HCT116 (cell line): ENCODE data around the gene SLC9A9. TPM values are rescaled to one million over a fixed set of nuclear protein-coding genes. Genes with fewer than 3 reads are reported as not detected.

Source experiments
- ATAC-seq: fragments of 200-7000 bp; cut with Tn5 transposase; 2 replicates; pipeline ENCODE4 v1.9.1; 2020; ENCODE audit warnings: mild to moderate bottlenecking, moderate library complexity
- BruUV-seq: library from RNA; stranded (reverse); fragments of 400-500 nt; replicated peaks from 2 replicates; lab custom pipeline; 2021; lab: Mats Ljungman, UMichigan
- CTCF ChIA-PET: fragments of 300-600 bp; sonication (Branson Sonifier 250); formaldehyde crosslinking; loops from one replicate; lab custom pipeline; 2021; ENCODE audit warnings: antibody characterized with exemption; lab: Charles Lee
- POLR2A ChIA-PET: fragments of 300-600, 350-600 bp; sonication (Branson Sonifier 250); formaldehyde crosslinking; loops from one replicate; lab custom pipeline; 2021; ENCODE audit warnings: antibody characterized with exemption; lab: Charles Lee
- RAD21 ChIA-PET, 2 experiments: fragments of 300-600 bp; sonication (Branson Sonifier 250); formaldehyde crosslinking; loops; one replicate each; lab custom pipeline; 2023; ENCODE audit warnings: low total read pairs in 2 of 2; ENCODE audit not compliant: uncharacterized antibody in 2 of 2, unreplicated experiment in 2 of 2, low non-redundant PET in 1 of 2; lab: Charles Lee
- DNase-seq: peaks from one replicate; pipeline ENCODE4 v3.0.0-alpha.2; 2010; ENCODE audit warnings: low read depth, low spot score
- H2AFZ ChIP-seq: fragments of 200-600 bp; shearing (Covaris generic), sonication (generic); 2 replicates; pipeline ENCODE4 v1.6.1; 2017; ENCODE audit warnings: low read depth, mixed run types, mixed read lengths, antibody characterized with exemption, low read length; ENCODE audit not compliant: poor library complexity, severe bottlenecking
- H3K27ac ChIP-seq: 2 replicates; pipeline ENCODE4 v1.5.1; 2012; ENCODE audit warnings: low read depth, low read length
- H3K27me3 ChIP-seq: fragments of 200-600 bp; sonication (generic); 2 replicates; pipeline ENCODE4 v1.6.1; 2016; ENCODE audit warnings: mixed run types, low read length, mixed read lengths; ENCODE audit not compliant: insufficient read depth
- H3K36me3 ChIP-seq, 2 experiments: fragments of 200-500 bp in 1 of 2; fragments of 200-600 bp in 1 of 2; sonication (Bioruptor generic) in 1 of 2; sonication (generic) in 1 of 2; 2 replicates each; pipeline versions ENCODE4 v1.5.1 to v1.6.1; 2014 to 2016; ENCODE audit warnings: low read length in 2 of 2, inconsistent platforms in 1 of 2, mixed read lengths in 1 of 2, mixed run types in 1 of 2; ENCODE audit not compliant: insufficient read depth in 2 of 2, control insufficient read depth in 1 of 2
- H3K4me1 ChIP-seq, 2 experiments: fragments of 200-600 bp in 1 of 2; sonication (generic) in 1 of 2; 2 replicates each; pipeline versions ENCODE4 v1.5.1 to v1.6.1; 2012 to 2017; ENCODE audit warnings: low read length in 2 of 2, inconsistent platforms in 1 of 2, mild to moderate bottlenecking in 1 of 2, mixed read lengths in 1 of 2, mixed run types in 1 of 2, moderate library complexity in 1 of 2; ENCODE audit not compliant: insufficient read depth in 2 of 2, control insufficient read depth in 1 of 2
- H3K4me2 ChIP-seq: fragments of 200-600 bp; sonication (generic); 2 replicates; pipeline ENCODE4 v1.6.1; 2017; ENCODE audit warnings: mixed run types, low read length, mixed read lengths
- H3K4me3 ChIP-seq, 2 experiments: fragments of 200-600 bp in 1 of 2; sonication (generic) in 1 of 2; replicated peaks in 1 of 2; 2 replicates each; pipeline ENCODE4 v1.5.1; 2011 to 2016; ENCODE audit warnings: low read length in 2 of 2, control low read depth in 1 of 2, low read depth in 1 of 2, mild to moderate bottlenecking in 1 of 2, mixed read lengths in 1 of 2, mixed run types in 1 of 2
- H3K79me2 ChIP-seq: fragments of 200-600 bp; sonication (generic); 2 replicates; pipeline ENCODE4 v1.6.1; 2017; ENCODE audit warnings: mild to moderate bottlenecking, mixed run types, low read length, moderate library complexity, mixed read lengths; ENCODE audit not compliant: insufficient read depth
- H3K9ac ChIP-seq: fragments of 200-600 bp; sonication (generic); 2 replicates; pipeline ENCODE4 v1.6.1; 2016; ENCODE audit warnings: low read length, mixed read lengths
- H3K9me2 ChIP-seq: fragments of 200-600 bp; sonication (generic), shearing (Covaris generic); 2 replicates; pipeline ENCODE4 v1.6.1; 2017; ENCODE audit warnings: mixed run types, mild to moderate bottlenecking, moderate library complexity; ENCODE audit not compliant: insufficient read depth
- H3K9me3 ChIP-seq, 2 experiments: fragments of 200-500 bp in 1 of 2; fragments of 200-600 bp in 1 of 2; sonication (Bioruptor generic) in 1 of 2; sonication (generic) in 1 of 2; 2 replicates each; pipeline ENCODE4 v1.6.1; 2014 to 2017; ENCODE audit warnings: low read length in 2 of 2, mixed read lengths in 2 of 2, inconsistent platforms in 1 of 2, low read depth in 1 of 2, mild to moderate bottlenecking in 1 of 2, mixed run types in 1 of 2, moderate library complexity in 1 of 2; ENCODE audit not compliant: control insufficient read depth in 1 of 2, insufficient read depth in 1 of 2
- H4K20me1 ChIP-seq: fragments of 200-600 bp; sonication (generic), shearing (Covaris generic); 2 replicates; pipeline ENCODE4 v1.6.1; 2017; ENCODE audit warnings: mixed run types, mild to moderate bottlenecking, moderate library complexity; ENCODE audit not compliant: insufficient read depth
- CBX3 ChIP-seq: IDR thresholded peaks from 2 replicates; pipeline ENCODE4 v1.6.1; 2012; ENCODE audit warnings: low read depth
- CEBPB ChIP-seq: IDR thresholded peaks from 2 replicates; pipeline ENCODE4 v1.6.1; 2012; ENCODE audit warnings: low read depth
- ELF1 ChIP-seq: IDR thresholded peaks from 2 replicates; pipeline ENCODE4 v1.6.1; 2012; ENCODE audit warnings: low read depth, borderline replicate concordance
- EZH2 ChIP-seq: fragments of 200-600 bp; sonication (generic); IDR thresholded peaks from 2 replicates; pipeline ENCODE4 v1.6.1; 2017; ENCODE audit warnings: antibody characterized with exemption, mixed run types
- EZH2phosphoT487 ChIP-seq: fragments of 200-600 bp; IDR thresholded peaks from 2 replicates; pipeline ENCODE4 v1.6.1; 2018; ENCODE audit warnings: antibody characterized with exemption, borderline replicate concordance
- FOSL1 ChIP-seq: IDR thresholded peaks from 2 replicates; pipeline ENCODE4 v1.6.1; 2012; ENCODE audit warnings: low read depth
- JUND ChIP-seq: IDR thresholded peaks from 2 replicates; pipeline ENCODE4 v1.6.1; 2012
- POLR2A ChIP-seq: IDR thresholded peaks from 2 replicates; pipeline ENCODE4 v1.7.0; 2011; ENCODE audit warnings: borderline replicate concordance; ENCODE audit not compliant: insufficient read depth, insufficient read length; ENCODE audit errors: extremely low read depth
- POLR2AphosphoS5 ChIP-seq: IDR thresholded peaks from 2 replicates; pipeline ENCODE4 v1.6.1; 2011; ENCODE audit warnings: mild to moderate bottlenecking, low read depth, low read length, moderate library complexity
- SIN3A ChIP-seq: IDR thresholded peaks from 2 replicates; pipeline ENCODE4 v1.6.1; 2012; ENCODE audit warnings: low read depth
- SP1 ChIP-seq: IDR thresholded peaks from 2 replicates; pipeline ENCODE4 v1.6.1; 2012; ENCODE audit warnings: low read depth
- SRF ChIP-seq: IDR thresholded peaks from 2 replicates; pipeline ENCODE4 v1.6.1; 2012; ENCODE audit warnings: low read depth
- TCF7L2 ChIP-seq: IDR thresholded peaks from 2 replicates; pipeline ENCODE4 v1.7.0; 2011; ENCODE audit warnings: borderline replicate concordance, inconsistent platforms; ENCODE audit not compliant: insufficient read depth, insufficient read length; ENCODE audit errors: extremely low read depth
- YY1 ChIP-seq: IDR thresholded peaks from 2 replicates; pipeline ENCODE4 v1.6.1; 2011; ENCODE audit warnings: low read length, low read depth, moderate library complexity, mild to moderate bottlenecking; ENCODE audit not compliant: insufficient replicate concordance; ENCODE audit errors: extremely low read depth
- ZFX ChIP-seq: fragments of 450-650 bp; IDR thresholded peaks from 2 replicates; pipeline ENCODE4 v1.6.1; 2017
- ZNF274 ChIP-seq: fragments of 200-500 bp; sonication (Bioruptor generic); IDR thresholded peaks from 2 replicates; pipeline ENCODE4 v1.6.1; 2014; ENCODE audit warnings: mild to moderate bottlenecking, low read depth, low read length, inconsistent platforms
- intact Hi-C: fragments of 100-400 bp; cut with micrococcal nuclease; formaldehyde crosslinking; loops from 2 replicates; pipeline ENCODE4 v1.10.0; 2022
- total RNA-seq: library from RNA; stranded (reverse); gene quantifications from one replicate; pipeline ENCODE4 v1.2.1, GENCODE V29; 2021; ENCODE audit not compliant: unreplicated experiment
- TF ChIP-seq, protein P1 (sequence below): IDR thresholded peaks from 2 replicates; pipeline ENCODE4 v1.6.1; 2012
- TF ChIP-seq, protein P2 (sequence below): IDR thresholded peaks from 2 replicates; pipeline ENCODE4 v1.6.1; 2012
- TF ChIP-seq, protein P3 (sequence below), 3 experiments: fragments of 200-600 bp in 1 of 3; sonication (generic) in 1 of 3; IDR thresholded peaks in 2 of 3; conservative IDR thresholded peaks in 1 of 3; 2 replicates each; pipeline ENCODE4 v1.5.1; 2012 to 2017; ENCODE audit warnings: low read depth in 2 of 3, low read length in 2 of 3, antibody characterized with exemption in 1 of 3, borderline replicate concordance in 1 of 3, control low read depth in 1 of 3, mild to moderate bottlenecking in 1 of 3, mixed read lengths in 1 of 3, mixed run types in 1 of 3, moderate library complexity in 1 of 3; ENCODE audit not compliant: insufficient read depth in 1 of 3

Gene SLC9A9
- total RNA-seq, 1 experiment from 2014 or later = 0.20 TPM

DNA sequence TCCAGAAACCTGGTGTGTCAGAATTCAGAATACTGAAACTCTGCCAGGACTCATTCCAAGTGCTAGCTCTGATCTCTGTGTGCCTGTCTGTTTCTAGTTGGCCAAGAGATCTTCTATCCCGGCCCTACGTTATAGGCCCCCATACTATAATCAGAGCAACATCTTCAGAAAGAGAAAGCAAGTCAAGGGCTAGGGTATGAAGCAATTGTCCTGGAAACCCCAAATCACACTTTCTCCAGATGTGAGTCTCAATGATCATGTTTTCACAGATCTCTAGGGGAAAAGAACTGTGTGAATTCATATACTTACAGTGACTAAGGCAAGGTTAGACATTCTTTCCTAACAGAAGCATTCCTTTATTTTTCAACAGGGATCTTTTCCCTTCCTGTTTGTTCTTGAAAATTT is 309.7 kb downstream of the SLC9A9 start:
- Histone ChIP-seq H3K4me3 (no peak overlapping the region), H3K36me3 (no peaks in the 10 kb centered on the region), H3K9ac (no peak overlapping the region), H4K20me1 (no peaks in the 10 kb centered on the region), H3K27ac (no peak overlapping the region), H3K9me2 (no peaks in the 10 kb centered on the region), H3K4me2 (no peak overlapping the region), H3K79me2 (no peaks in the 10 kb centered on the region), H3K9me3 (no peaks in the 10 kb centered on the region), H3K27me3 (no peaks in the 10 kb centered on the region), H2AFZ (no peak overlapping the region), H3K4me1 (no peaks in the 10 kb centered on the region)
- DNase-seq (no peak), ATAC-seq (no peak)
- TF ChIP-seq, protein P1, sequence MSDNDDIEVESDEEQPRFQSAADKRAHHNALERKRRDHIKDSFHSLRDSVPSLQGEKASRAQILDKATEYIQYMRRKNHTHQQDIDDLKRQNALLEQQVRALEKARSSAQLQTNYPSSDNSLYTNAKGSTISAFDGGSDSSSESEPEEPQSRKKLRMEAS = no peak
- TF ChIP-seq ZNF274 = no peak
- TF ChIP-seq POLR2A = no peak
- no peak for TF ChIP-seq ELF1
- no peak for TF ChIP-seq YY1
- no peak for TF ChIP-seq FOSL1
- TF ChIP-seq ZFX = no peak
- TF ChIP-seq SP1 = no peak
- no peak for TF ChIP-seq CEBPB
- no peak for TF ChIP-seq CBX3
- no peak for TF ChIP-seq EZH2phosphoT487
- TF ChIP-seq TCF7L2 = no peak
- TF ChIP-seq SIN3A = no peak
- TF ChIP-seq, protein P2, sequence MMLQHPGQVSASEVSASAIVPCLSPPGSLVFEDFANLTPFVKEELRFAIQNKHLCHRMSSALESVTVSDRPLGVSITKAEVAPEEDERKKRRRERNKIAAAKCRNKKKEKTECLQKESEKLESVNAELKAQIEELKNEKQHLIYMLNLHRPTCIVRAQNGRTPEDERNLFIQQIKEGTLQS = no peak
- TF ChIP-seq, protein P3, sequence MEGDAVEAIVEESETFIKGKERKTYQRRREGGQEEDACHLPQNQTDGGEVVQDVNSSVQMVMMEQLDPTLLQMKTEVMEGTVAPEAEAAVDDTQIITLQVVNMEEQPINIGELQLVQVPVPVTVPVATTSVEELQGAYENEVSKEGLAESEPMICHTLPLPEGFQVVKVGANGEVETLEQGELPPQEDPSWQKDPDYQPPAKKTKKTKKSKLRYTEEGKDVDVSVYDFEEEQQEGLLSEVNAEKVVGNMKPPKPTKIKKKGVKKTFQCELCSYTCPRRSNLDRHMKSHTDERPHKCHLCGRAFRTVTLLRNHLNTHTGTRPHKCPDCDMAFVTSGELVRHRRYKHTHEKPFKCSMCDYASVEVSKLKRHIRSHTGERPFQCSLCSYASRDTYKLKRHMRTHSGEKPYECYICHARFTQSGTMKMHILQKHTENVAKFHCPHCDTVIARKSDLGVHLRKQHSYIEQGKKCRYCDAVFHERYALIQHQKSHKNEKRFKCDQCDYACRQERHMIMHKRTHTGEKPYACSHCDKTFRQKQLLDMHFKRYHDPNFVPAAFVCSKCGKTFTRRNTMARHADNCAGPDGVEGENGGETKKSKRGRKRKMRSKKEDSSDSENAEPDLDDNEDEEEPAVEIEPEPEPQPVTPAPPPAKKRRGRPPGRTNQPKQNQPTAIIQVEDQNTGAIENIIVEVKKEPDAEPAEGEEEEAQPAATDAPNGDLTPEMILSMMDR (IDR thresholded peaks at IDR 0.05 in 2 of 3, conservative IDR thresholded peaks at IDR 0.05 in 1 of 3; ENCODE audit: borderline replicate concordance in 1 of 3, insufficient read depth in 1 of 3, low read depth in 2 of 3, low read length in 2 of 3) = no peak
- no peak for TF ChIP-seq POLR2AphosphoS5
- TF ChIP-seq JUND = no peak
- no peak for TF ChIP-seq EZH2
- no peak for TF ChIP-seq SRF
- intact Hi-C loops = no loop called here
- BruUV-seq = no TSS peak
- CTCF ChIA-PET = no interaction called here
- RAD21 ChIA-PET = no interaction called here
- POLR2A ChIA-PET = no interaction called here
